Left lung (tissue), 10 donors: ENCODE results near the gene RIPOR3. TPM values are rescaled to one million over a fixed set of nuclear protein-coding genes. Genes with fewer than 3 reads are reported as not detected.
"Not testable (repeated sequence)": the region's sequence is repeated elsewhere in the genome, so short reads cannot be mapped to it uniquely, and the experiment has no call there.

Source experiments
- ATAC-seq: fragments of 200-7000 bp; cut with Tn5 transposase; one replicate; pipeline ENCODE4 v1.9.1; 2020; ENCODE audit warnings: moderate library complexity
- DNase-seq, 4 donors: peaks; one replicate each; pipeline ENCODE4 v3.0.0-alpha.2; 2013 to 2020
- H3K27ac ChIP-seq, 2 donors: fragments of 200-600 bp; sonication (generic) in 1 of 2; one replicate each; pipeline versions ENCODE4 v1.5.0 to v1.8.0; 2020 to 2021
- H3K27me3 ChIP-seq, 2 donors: fragments of 200-600 bp; sonication (generic) in 1 of 2; one replicate each; pipeline versions ENCODE4 v1.5.0 to v1.8.0; 2020 to 2021
- H3K36me3 ChIP-seq, 2 donors: fragments of 200-600 bp; sonication (generic) in 1 of 2; one replicate each; pipeline versions ENCODE4 v1.5.0 to v1.8.0; 2020 to 2021
- H3K4me1 ChIP-seq, 2 donors: fragments of 200-600 bp; one replicate each; pipeline ENCODE4 v1.8.0; 2021
- H3K4me3 ChIP-seq, 2 donors: fragments of 200-600 bp; sonication (generic) in 1 of 2; one replicate each; pipeline versions ENCODE4 v1.5.0 to v1.8.0; 2020 to 2021; ENCODE audit warnings: mild to moderate bottlenecking in 1 of 2
- H3K9me3 ChIP-seq, 2 donors: fragments of 200-600 bp; sonication (generic) in 1 of 2; one replicate each; pipeline versions ENCODE4 v1.5.0 to v1.8.0; 2020 to 2021
- intact Hi-C, 2 donors: fragments of 100-400 bp; cut with DNase I; formaldehyde crosslinking; loops; one replicate each; pipeline versions ENCODE4 v1.11.2 to v1.14.2; 2022
- polyA plus RNA-seq, 6 donors: library from polyadenylated mRNA; unstranded; fragments of 120-200 nt; gene quantifications; one replicate each; pipeline ENCODE4 v1.2.1, GENCODE V29; 2013; ENCODE audit not compliant: insufficient read length in 6 of 6
- total RNA-seq, 2 donors: library from RNA; stranded (reverse); fragmentation: NEBNext Ultra II Directional; extraction: Animal tissue kit (Norgen Biotek cat#: 25700); gene quantifications; one replicate each; pipeline ENCODE4 v1.2.1, GENCODE V29; 2021
- TF ChIP-seq, protein P1 (sequence below), 2 donors: fragments of 200-600 bp; sonication (generic) in 1 of 2; IDR thresholded peaks; one replicate each; pipeline versions ENCODE4 v1.5.0 to v1.8.0; 2021; ENCODE audit warnings: antibody characterized with exemption in 2 of 2
- donor health status: DM: no; HTN: yes; CAD: no.
- donor health status: DM: no; HTN: no; CAD: no.

Gene RIPOR3
- total and polyA plus RNA-seq, 8 donors: 2.0 to 7.0 (median 2.8) TPM

- Histone ChIP-seq H3K36me3 (no peaks in the 10 kb centered on the region), H3K27me3 (no peaks in the 10 kb centered on the region), H3K9me3 (no peaks in the 10 kb centered on the region), H3K4me3 (no peak overlapping the region), H3K4me1 (no peaks in the 10 kb centered on the region), H3K27ac (no peak overlapping the region)
- DNase-seq (no peak), ATAC-seq (no peak)
- intact Hi-C loops: no loop called here
- TF ChIP-seq, protein P1, sequence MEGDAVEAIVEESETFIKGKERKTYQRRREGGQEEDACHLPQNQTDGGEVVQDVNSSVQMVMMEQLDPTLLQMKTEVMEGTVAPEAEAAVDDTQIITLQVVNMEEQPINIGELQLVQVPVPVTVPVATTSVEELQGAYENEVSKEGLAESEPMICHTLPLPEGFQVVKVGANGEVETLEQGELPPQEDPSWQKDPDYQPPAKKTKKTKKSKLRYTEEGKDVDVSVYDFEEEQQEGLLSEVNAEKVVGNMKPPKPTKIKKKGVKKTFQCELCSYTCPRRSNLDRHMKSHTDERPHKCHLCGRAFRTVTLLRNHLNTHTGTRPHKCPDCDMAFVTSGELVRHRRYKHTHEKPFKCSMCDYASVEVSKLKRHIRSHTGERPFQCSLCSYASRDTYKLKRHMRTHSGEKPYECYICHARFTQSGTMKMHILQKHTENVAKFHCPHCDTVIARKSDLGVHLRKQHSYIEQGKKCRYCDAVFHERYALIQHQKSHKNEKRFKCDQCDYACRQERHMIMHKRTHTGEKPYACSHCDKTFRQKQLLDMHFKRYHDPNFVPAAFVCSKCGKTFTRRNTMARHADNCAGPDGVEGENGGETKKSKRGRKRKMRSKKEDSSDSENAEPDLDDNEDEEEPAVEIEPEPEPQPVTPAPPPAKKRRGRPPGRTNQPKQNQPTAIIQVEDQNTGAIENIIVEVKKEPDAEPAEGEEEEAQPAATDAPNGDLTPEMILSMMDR (IDR thresholded peaks at IDR 0.05): no peak
Measured at GRCh38 chr20:50717974-50718761, 26.8 kb upstream of the RIPOR3 start.

- intact Hi-C loops: no loop called here
- no peak overlapping the region for H3K27ac ChIP-seq
- no peak for ATAC-seq
Measured at GRCh38 chr20:50717312-50717711, 26.0 kb upstream of the RIPOR3 start.

DNA sequence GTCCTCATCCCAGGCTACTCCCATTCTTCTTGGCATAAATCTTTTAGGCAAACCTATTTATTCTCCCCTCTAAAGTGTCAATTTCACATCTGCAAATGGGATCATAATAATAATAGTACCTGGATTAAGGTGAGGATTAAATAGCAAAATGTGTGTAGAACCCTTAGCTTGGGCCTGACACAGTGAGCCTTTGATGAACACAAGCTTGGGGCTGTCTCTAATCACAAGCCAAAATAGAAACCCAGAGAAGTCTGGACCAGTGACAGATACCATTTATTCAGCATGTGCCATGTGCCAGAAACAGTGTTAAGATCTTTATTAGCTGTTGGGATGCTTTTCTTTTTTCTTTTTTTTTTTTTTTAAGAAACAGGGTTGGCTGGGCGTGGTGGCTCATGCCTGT, 25.2 kb upstream of the RIPOR3 start:
- H3K9me3 ChIP-seq: no peaks in the 10 kb centered on the region
- no peak for DNase-seq
- H3K27ac ChIP-seq: no peak overlapping the region
- no peaks in the 10 kb centered on the region for H3K36me3 ChIP-seq
- intact Hi-C loops: no loop called here
- no peak for ATAC-seq
- no peak overlapping the region for H3K4me3 ChIP-seq
- TF ChIP-seq, protein P1 (IDR thresholded peaks at IDR 0.05): no peak
- H3K27me3 ChIP-seq: no peaks in the 10 kb centered on the region
- H3K4me1 ChIP-seq: no peaks in the 10 kb centered on the region

More at GRCh38 chr20:50717312-50717711, 26.0 kb upstream of the RIPOR3 start:
- Histone ChIP-seq H3K4me3 (no peak overlapping the region), H3K36me3 (no peaks in the 10 kb centered on the region), H3K9me3 (no peaks in the 10 kb centered on the region), H3K4me1 (no peaks in the 10 kb centered on the region), H3K27me3 (no peaks in the 10 kb centered on the region)
- TF ChIP-seq, protein P1 (IDR thresholded peaks at IDR 0.05): no peak
- no peak for DNase-seq

- H3K27me3 ChIP-seq: no peaks in the 10 kb centered on the region
- intact Hi-C loops: no loop called here
- H3K9me3 ChIP-seq: no peaks in the 10 kb centered on the region
- no peaks in the 10 kb centered on the region for H3K36me3 ChIP-seq
- no peak overlapping the region for H3K27ac ChIP-seq
- ATAC-seq: peak; percentile 71
- DNase-seq: no peak
- H3K4me1 ChIP-seq: peaks cover 0 to 7% of the 10 kb centered on the region in 2 donors
- TF ChIP-seq, protein P1 (IDR thresholded peaks at IDR 0.05): no peak
- H3K4me3 ChIP-seq: no peak overlapping the region
Measured at GRCh38 chr20:50715694-50716093, 24.4 kb upstream of the RIPOR3 start.

DNA sequence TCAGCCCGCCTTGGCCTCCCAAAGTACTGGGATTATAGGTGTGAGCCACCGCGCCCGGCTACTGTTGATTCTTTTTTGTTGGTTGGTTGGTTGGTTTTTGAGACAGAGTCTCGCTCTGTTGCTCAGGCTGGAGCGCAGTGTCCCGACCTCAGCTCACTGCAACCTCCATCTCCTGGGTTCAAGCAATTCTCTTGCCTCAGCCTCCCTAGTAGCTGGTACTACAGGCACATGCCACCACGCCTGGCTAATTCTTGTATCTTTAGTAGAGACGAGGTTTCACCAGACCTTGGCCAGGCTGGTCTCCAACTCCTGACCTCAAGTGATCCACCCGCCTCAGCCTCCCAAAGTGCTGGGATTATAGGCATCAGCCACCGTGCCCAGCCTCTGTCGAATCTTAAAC, 23.1 kb upstream of the RIPOR3 start:
- H3K9me3 ChIP-seq, DNase-seq, H3K4me3 ChIP-seq, H3K27me3 ChIP-seq, intact Hi-C loops, H3K36me3 ChIP-seq, H3K27ac ChIP-seq, ATAC-seq: not testable (repeated sequence)
- peaks cover 0 to 13% of the 10 kb centered on the region in 2 donors for H3K4me1 ChIP-seq
